Body of pancreas (tissue), 4 donors: ENCODE measurements around the gene OR51A7.

Experiments used
- POLR2A ChIP-seq, 3 donors: fragments of 450-650 bp; IDR thresholded peaks; one replicate each; pipeline ENCODE4 v1.6.1; 2016; ENCODE audit warnings: antibody characterized with exemption in 3 of 3, mild to moderate bottlenecking in 2 of 3
- TF ChIP-seq, protein P1 (sequence below), 7 experiments: fragments of 450-650 bp in 4 of 7; fragments of 200-600 bp in 3 of 7; sonication (generic) in 3 of 7; IDR thresholded peaks; one replicate each; pipeline ENCODE4 v1.5.1; 2016 to 2019; ENCODE audit warnings: antibody characterized with exemption in 7 of 7

DNA sequence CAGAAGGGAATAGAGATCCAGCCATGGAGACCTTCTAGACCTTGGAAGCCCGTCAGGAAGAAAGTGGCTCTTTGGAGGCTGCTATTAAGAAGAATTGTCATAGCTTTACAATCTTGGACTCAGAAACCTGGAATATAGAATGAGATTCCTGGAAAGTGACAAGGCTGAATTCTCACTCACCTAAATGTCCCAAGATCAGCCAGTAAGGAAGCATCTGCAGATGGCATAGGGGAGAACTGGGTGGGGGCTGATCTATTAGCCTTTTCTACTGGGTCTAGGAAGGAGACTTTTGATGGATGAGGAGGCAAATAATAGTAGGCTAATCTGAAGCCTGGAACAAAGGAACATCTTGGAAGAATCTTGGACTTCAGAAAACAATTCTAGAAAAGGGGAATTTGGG is 20.7 kb downstream of the OR51A7 start, which contains the start of gene OR51G1:
- TF ChIP-seq, protein P1, sequence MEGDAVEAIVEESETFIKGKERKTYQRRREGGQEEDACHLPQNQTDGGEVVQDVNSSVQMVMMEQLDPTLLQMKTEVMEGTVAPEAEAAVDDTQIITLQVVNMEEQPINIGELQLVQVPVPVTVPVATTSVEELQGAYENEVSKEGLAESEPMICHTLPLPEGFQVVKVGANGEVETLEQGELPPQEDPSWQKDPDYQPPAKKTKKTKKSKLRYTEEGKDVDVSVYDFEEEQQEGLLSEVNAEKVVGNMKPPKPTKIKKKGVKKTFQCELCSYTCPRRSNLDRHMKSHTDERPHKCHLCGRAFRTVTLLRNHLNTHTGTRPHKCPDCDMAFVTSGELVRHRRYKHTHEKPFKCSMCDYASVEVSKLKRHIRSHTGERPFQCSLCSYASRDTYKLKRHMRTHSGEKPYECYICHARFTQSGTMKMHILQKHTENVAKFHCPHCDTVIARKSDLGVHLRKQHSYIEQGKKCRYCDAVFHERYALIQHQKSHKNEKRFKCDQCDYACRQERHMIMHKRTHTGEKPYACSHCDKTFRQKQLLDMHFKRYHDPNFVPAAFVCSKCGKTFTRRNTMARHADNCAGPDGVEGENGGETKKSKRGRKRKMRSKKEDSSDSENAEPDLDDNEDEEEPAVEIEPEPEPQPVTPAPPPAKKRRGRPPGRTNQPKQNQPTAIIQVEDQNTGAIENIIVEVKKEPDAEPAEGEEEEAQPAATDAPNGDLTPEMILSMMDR (IDR thresholded peaks at IDR 0.05): no peak
- no peak for TF ChIP-seq POLR2A (IDR thresholded peaks at IDR 0.05)
